MCF 10A (cell line): ENCODE data around the gene PAFAH1B1. TPM values are rescaled to one million over a fixed set of nuclear protein-coding genes. Genes with fewer than 3 reads are reported as not detected.
"Not testable (repeated sequence)": the region's sequence is repeated elsewhere in the genome, so short reads cannot be mapped to it uniquely, and the experiment has no call there.

Experiments used
- Bru-seq: library from RNA; stranded (reverse); fragments of 400-500 nt; gene quantifications from one replicate; lab custom pipeline; 2021; lab: Mats Ljungman, UMichigan
- BruChase-seq, 2 experiments: library from RNA; stranded (reverse); fragments of 400-500 nt; gene quantifications; one replicate each; lab custom pipeline; 2021; lab: Mats Ljungman, UMichigan
- BruUV-seq: library from RNA; stranded (reverse); fragments of 400-500 nt; replicated peaks from 2 replicates; lab custom pipeline; 2021; lab: Mats Ljungman, UMichigan
- CTCF ChIA-PET: fragments of 300-600 bp; sonication (Branson Sonifier 250); formaldehyde crosslinking; extraction: SDS; loops from one replicate; lab custom pipeline; 2021; ENCODE audit warnings: antibody characterized with exemption, inconsistent platforms; lab: Yijun Ruan, JAX
- POLR2A ChIA-PET: fragments of 300-600, 350-650 bp; sonication (Branson Sonifier 250); formaldehyde crosslinking; extraction: SDS; loops from one replicate; lab custom pipeline; 2020; ENCODE audit warnings: antibody characterized with exemption, inconsistent platforms; lab: Yijun Ruan, JAX
- DNase-seq: peaks from one replicate; pipeline ENCODE4 v3.0.0-alpha.2; 2018; ENCODE audit not compliant: unreplicated experiment
- H3K27ac Mint-ChIP-seq: one replicate; pipeline ENCODE4 v1.8.0; 2022; ENCODE audit warnings: mild to moderate bottlenecking, low read depth, mixed read lengths; ENCODE audit not compliant: unreplicated experiment
- H3K27me3 Mint-ChIP-seq: one replicate; pipeline ENCODE4 v1.8.0; 2022; ENCODE audit warnings: mixed read lengths; ENCODE audit not compliant: insufficient read depth, unreplicated experiment
- H3K36me3 Mint-ChIP-seq: one replicate; pipeline ENCODE4 v1.8.0; 2022; ENCODE audit warnings: mild to moderate bottlenecking, moderate library complexity, mixed read lengths; ENCODE audit not compliant: insufficient read depth, unreplicated experiment
- H3K4me1 Mint-ChIP-seq: one replicate; pipeline ENCODE4 v1.8.0; 2022; ENCODE audit warnings: mixed read lengths; ENCODE audit not compliant: insufficient read depth, unreplicated experiment
- H3K4me3 Mint-ChIP-seq: one replicate; pipeline ENCODE4 v1.8.0; 2022; ENCODE audit warnings: mild to moderate bottlenecking, moderate library complexity, mixed read lengths; ENCODE audit not compliant: unreplicated experiment
- H3K9me3 Mint-ChIP-seq: one replicate; pipeline ENCODE4 v1.8.0; 2022; ENCODE audit warnings: mixed read lengths; ENCODE audit not compliant: unreplicated experiment
- CTCF ChIP-seq: fragments of 200-600 bp; IDR thresholded peaks from one replicate; pipeline ENCODE4 v1.8.0; 2022; ENCODE audit warnings: antibody characterized with exemption, mild to moderate bottlenecking; ENCODE audit not compliant: unreplicated experiment
- intact Hi-C: fragments of 100-400 bp; cut with micrococcal nuclease; formaldehyde crosslinking; loops from 2 replicates; pipeline ENCODE4 v1.14.1; 2022
- long read RNA-seq: library from polyadenylated mRNA; stranded (forward); transcript quantifications from one replicate; pipeline ENCODE4 v2.0.0, GENCODE V29; 2022
- total RNA-seq: library from RNA; stranded (reverse); gene quantifications from 2 replicates; pipeline ENCODE4 v1.2.3, GENCODE V29; 2022

Gene PAFAH1B1
- total RNA-seq (170 and 192 TPM in 2 replicates), Bru-seq, nascent RNA (percentile 90 among the genes with signal in this experiment), BruChase-seq, experiment 1, labeled RNA remaining after a 6-hour chase (percentile 93 among the genes with signal in this experiment), BruChase-seq, experiment 2, labeled RNA remaining after a 2-hour chase (percentile 91 among the genes with signal in this experiment)
- long read RNA-seq, full-length matches to known transcripts, result 157 of 201 reads
- long read RNA-seq, partial matches to known transcripts, result 9 of 201 reads
- long read RNA-seq, other reads (novel, unspliced or antisense), result 35 of 201 reads

DNA sequence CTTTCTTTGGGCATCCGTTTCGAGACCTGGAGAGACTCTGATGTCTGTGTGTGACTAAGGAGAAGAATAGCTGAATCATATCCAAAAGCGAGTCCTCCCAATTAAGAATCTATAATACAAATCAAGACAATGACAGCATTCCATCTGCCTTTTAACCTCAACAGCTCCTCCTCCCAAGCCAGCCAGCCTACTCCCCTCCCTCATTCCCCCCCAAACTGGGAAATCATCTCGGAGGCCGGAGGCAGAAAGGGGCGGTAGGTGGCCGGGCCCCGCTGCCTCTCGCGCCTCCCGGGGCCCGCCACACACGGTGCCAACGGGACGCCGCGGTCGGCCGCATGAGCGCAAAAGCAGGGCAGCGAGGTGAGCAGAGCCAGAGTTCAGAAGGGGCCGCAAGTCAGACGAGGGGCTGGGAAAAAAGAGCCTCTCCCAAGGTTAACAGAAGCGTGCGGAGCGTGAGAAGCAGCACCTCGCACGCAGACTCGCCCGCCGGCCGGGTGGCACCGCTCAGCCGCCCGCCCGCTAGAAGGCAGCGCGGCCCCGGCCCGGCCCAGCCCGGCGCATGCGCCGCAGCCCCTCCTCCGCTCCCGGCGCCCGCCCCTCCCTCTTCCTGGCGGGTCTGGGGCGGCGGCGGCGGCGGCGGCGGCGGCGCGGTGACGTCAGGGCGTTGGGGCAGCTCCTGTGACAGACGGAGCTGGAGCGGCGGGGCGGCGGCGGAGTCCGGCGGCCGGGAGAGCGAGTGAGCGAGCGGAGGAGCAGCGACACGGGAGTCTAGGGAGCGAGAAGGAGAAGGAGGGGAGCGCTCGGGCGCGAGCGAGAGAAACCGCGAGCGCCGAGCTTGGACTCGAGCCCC lies at the start of gene PAFAH1B1:
Gene PAFAH1B1, plus strand, starts transcription at position 684 of the 850 bp plus-strand sequence. CDS start 44,635 bp downstream, outside the sequence.
- Mint-ChIP-seq H3K27me3 (no peaks in the 10 kb centered on the region), H3K27ac (peak within 1 kb of the TSS; percentile 96), H3K4me3 (peak within 1 kb of the TSS; percentile 98), H3K9me3 (no peaks in the 10 kb centered on the region), H3K4me1 (peaks cover 14% of the 10 kb centered on the region), H3K36me3 (no peaks in the 10 kb centered on the region)
- intact Hi-C loops, result loop anchor here (2.0 kb wide), 2 partner anchors 82 to 176 kb away; partner anchors contain the start of gene METTL16
- ChIA-PET POLR2A (interaction anchor here (0.5 to 5.9 kb wide), 28 partner anchors 13 to 1564 kb away, joined by 3 to 72 read pairs (median 4); partner anchors contain the start of genes HASPIN and METTL16), CTCF (interaction anchor here (1.2 kb wide), 1 partner anchor 211 kb away, joined by 3 read pairs; no protein-coding TSS in a partner anchor)
- peak; percentile 7 for TF ChIP-seq CTCF
- peak; percentile 93 for DNase-seq
- TSS peak; percentile 88 for BruUV-seq

DNA sequence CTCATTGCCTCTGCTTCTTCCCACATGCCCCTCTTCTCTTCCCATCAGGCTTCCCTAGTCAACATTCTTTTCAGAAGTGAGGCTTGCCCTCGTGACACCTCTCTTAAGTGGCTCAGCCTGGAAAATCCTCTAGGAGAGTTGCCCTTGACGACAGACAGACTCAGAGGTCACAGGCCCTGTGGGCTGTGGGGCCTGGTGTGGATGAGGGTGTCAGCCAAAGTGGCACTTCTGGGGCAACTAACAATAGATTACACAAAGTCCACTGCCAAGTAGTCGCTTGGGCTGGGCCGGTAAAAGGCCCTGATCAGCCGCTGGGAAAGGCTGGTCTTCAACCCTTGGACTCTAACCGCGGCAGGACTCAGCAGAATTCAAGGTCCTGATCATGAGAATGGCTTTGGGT lies 48.1 kb upstream of the PAFAH1B1 start:
- H3K27me3 Mint-ChIP-seq, result no peaks in the 10 kb centered on the region
- ChIA-PET POLR2A (no interaction called here), CTCF (interaction anchor here (0.9 kb wide), 1 partner anchor 21 kb away, joined by 4 read pairs; no protein-coding TSS in a partner anchor)
- H3K4me1 Mint-ChIP-seq, result peaks cover 5% of the 10 kb centered on the region
- DNase-seq, result no peak
- no peak overlapping the region for H3K27ac Mint-ChIP-seq
- no peak overlapping the region for H3K4me3 Mint-ChIP-seq
- TF ChIP-seq CTCF, result no peak
- no peaks in the 10 kb centered on the region for H3K9me3 Mint-ChIP-seq
- intact Hi-C loops, result no loop called here
- no TSS peak for BruUV-seq
- H3K36me3 Mint-ChIP-seq, result no peaks in the 10 kb centered on the region

- DNase-seq, result peak; percentile 87
- CTCF ChIA-PET, result interaction anchor here (0.7 to 1.0 kb wide), 2 partner anchors 32 to 70 kb away, joined by 4 read pairs; no protein-coding TSS in a partner anchor
- Mint-ChIP-seq H3K4me1 (peaks cover 5% of the 10 kb centered on the region), H3K27me3 (no peaks in the 10 kb centered on the region), H3K27ac (no peak overlapping the region), H3K9me3 (no peaks in the 10 kb centered on the region), H3K36me3 (no peaks in the 10 kb centered on the region), H3K4me3 (no peak overlapping the region)
- TF ChIP-seq CTCF, result no peak
- BruUV-seq, result no TSS peak
- intact Hi-C loops, result no loop called here
- POLR2A ChIA-PET, result interaction anchor here (1.0 to 3.1 kb wide), 5 partner anchors 17 to 62 kb away, joined by 3 to 21 read pairs (median 10); partner anchors contain the start of genes METTL16 and PAFAH1B1
Measured at GRCh38 chr17:2547176-2547575, 46.3 kb upstream of the PAFAH1B1 start.

- ChIA-PET POLR2A (interaction anchor here (0.6 to 3.1 kb wide), 6 partner anchors 16 to 125 kb away, joined by 3 to 21 read pairs (median 7); partner anchors contain the start of genes METTL16 and PAFAH1B1), CTCF (interaction anchor here (0.6 to 1.0 kb wide), 5 partner anchors 10 to 107 kb away, joined by 3 to 6 read pairs (median 4); no protein-coding TSS in a partner anchor)
- H3K27me3 Mint-ChIP-seq, H3K4me3 Mint-ChIP-seq, DNase-seq, H3K27ac Mint-ChIP-seq, H3K4me1 Mint-ChIP-seq, H3K36me3 Mint-ChIP-seq, intact Hi-C loops, BruUV-seq, H3K9me3 Mint-ChIP-seq: not testable (repeated sequence)
Measured at GRCh38 chr17:2548026-2548425, 45.4 kb upstream of the PAFAH1B1 start.
